Brain microvascular endothelial cell (primary cell): ENCODE data around the gene NECAB2.

Experiments used
- DNase-seq: peaks from one replicate; pipeline ENCODE4 v3.0.0-alpha.2; 2020
- H3K27ac ChIP-seq: fragments of 250-450 bp; sonication (Bioruptor Pico); 2 replicates; pipeline ENCODE4 v1.5.1; 2020; ENCODE audit warnings: mild to moderate bottlenecking, moderate library complexity
- H3K27me3 ChIP-seq: fragments of 250-450 bp; sonication (Bioruptor Pico); replicated peaks from 2 replicates; pipeline ENCODE4 v1.5.1; 2020; ENCODE audit warnings: mild to moderate bottlenecking
- H3K36me3 ChIP-seq: fragments of 250-450 bp; sonication (Bioruptor Pico); replicated peaks from 2 replicates; pipeline ENCODE4 v1.5.1; 2020; ENCODE audit warnings: mild to moderate bottlenecking
- H3K4me3 ChIP-seq: 2 replicates; pipeline ENCODE4 v1.5.1; 2011; ENCODE audit warnings: low read depth, mild to moderate bottlenecking, control low read depth, low read length, moderate library complexity
- CTCF ChIP-seq: IDR thresholded peaks from 2 replicates; pipeline ENCODE4 v1.5.1; 2011; ENCODE audit warnings: low read depth, mild to moderate bottlenecking, moderate library complexity, low read length, control low read depth, inconsistent platforms; ENCODE audit errors: missing control alignments
- in situ Hi-C: cut with HindIII; loops from 2 replicates; pipeline ENCODE4 v1.10.0; 2017; ENCODE audit warnings: low sequenced_read_pairs, low pct_ligation_motif_present

NECAB2 gene

DNA sequence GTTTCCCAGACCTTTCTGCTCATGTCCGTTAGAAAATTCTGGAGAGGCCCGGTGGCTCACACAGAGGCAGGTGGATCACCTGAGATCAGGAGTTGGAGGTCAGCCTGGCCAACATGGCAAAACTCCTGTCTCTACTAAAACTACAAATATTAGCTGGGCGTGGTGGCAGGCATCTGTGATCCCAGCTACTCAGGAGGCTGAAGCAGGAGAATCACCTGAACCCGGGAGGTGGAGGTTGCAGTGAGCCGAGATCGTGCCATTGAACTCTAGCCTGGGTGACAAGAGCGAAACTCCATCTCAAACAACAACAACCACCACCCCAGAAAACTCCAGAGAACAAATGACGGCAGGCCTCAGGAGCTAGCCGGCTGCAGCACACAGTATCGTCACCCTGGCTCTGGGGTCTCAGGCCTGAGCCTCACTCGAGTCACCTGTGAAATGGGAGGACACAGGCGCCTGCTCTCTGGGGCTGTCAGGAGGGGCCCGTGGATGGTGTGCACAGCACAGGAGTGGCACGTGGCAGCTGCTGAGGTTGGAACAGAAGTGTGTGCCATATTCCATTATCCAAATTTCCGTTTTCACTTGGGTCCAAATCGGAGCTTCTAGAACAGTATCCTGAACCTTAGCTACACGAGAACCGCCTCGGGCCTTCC, 77.9 kb downstream of the NECAB2 start:
- no peaks in the 10 kb centered on the region for H3K36me3 ChIP-seq
- H3K27me3 ChIP-seq = peaks cover 16% of the 10 kb centered on the region
- in situ Hi-C loops = no loop called here
- DNase-seq = no peak
- no peak overlapping the region for H3K4me3 ChIP-seq
- no peak overlapping the region for H3K27ac ChIP-seq
- no peak for TF ChIP-seq CTCF

DNA sequence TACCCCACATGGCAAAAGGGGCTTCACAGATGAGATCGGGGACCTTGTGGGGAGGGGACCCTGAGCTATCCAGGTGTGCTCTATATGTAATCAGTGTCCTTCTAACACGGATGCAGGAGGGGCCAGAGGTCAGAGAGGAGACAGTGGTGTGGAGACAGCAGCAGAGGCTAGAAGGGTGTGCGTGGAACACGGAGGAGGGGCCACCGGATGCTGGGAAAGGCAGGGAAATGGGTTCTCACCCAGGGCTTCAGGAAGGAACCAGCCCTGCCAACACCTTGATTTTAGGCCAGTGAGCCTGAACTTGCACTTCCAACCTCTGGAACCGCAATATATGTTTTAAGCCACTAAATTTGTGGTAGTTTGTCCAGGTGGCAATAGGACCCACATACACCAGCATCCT, 79.2 kb downstream of the NECAB2 start:
- H3K27ac ChIP-seq = no peak overlapping the region
- no peak for TF ChIP-seq CTCF
- H3K4me3 ChIP-seq = no peak overlapping the region
- peaks cover 2% of the 10 kb centered on the region for H3K36me3 ChIP-seq
- H3K27me3 ChIP-seq = peaks cover 10% of the 10 kb centered on the region
- in situ Hi-C loops = no loop called here
- DNase-seq = no peak

GRCh38 chr16:84047626-84048025, 79.6 kb downstream of the NECAB2 start:
- no peak for DNase-seq
- H3K27ac ChIP-seq = no peak overlapping the region
- TF ChIP-seq CTCF = no peak
- no peak overlapping the region for H3K4me3 ChIP-seq
- peaks cover 3% of the 10 kb centered on the region for H3K36me3 ChIP-seq
- in situ Hi-C loops = no loop called here
- H3K27me3 ChIP-seq = peaks cover 10% of the 10 kb centered on the region

- peak; percentile 30 for TF ChIP-seq CTCF
- Histone ChIP-seq H3K4me3 (no peak overlapping the region), H3K27ac (no peak overlapping the region), H3K27me3 (peaks cover 7% of the 10 kb centered on the region), H3K36me3 (peaks cover 4% of the 10 kb centered on the region)
- in situ Hi-C loops = no loop called here
- DNase-seq = no peak
Measured at GRCh38 chr16:84048270-84048669, 80.2 kb downstream of the NECAB2 start.

DNA sequence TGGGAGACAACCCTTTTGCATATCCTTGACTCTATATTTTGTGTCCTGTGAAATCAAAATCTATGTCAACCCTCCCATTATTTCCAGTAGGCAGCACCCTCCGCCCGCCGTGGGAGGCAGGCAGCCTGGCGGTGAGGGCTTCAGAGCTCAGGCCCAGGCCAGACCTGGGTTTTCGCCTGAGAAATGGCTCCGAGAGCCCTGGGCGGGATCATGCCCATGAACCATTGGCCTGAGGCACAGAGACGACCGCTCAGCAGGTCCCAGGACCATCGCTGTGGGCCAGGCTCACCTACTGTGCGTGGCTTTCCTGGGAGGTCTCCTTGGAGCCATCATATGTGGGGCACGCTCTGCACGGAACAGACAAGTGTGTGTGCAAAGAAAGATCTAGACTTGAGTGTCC, 80.8 kb downstream of the NECAB2 start:
- H3K27ac ChIP-seq = no peak overlapping the region
- in situ Hi-C loops = no loop called here
- H3K36me3 ChIP-seq = peaks cover 9% of the 10 kb centered on the region
- no peak for DNase-seq
- TF ChIP-seq CTCF = no peak
- H3K4me3 ChIP-seq = no peak overlapping the region
- peaks cover 3% of the 10 kb centered on the region for H3K27me3 ChIP-seq
